Upper lobe of left lung (tissue), 6 donors: ENCODE measurements around the gene PARD3B. TPM values are rescaled to one million over a fixed set of nuclear protein-coding genes. Genes with fewer than 3 reads are reported as not detected.

Experiments used
- ATAC-seq, 2 donors: fragments of 200-7000 bp; cut with Tn5 transposase; one replicate each; pipeline ENCODE4 v1.9.1; 2022; ENCODE audit warnings: mild to moderate bottlenecking in 2 of 2, moderate library complexity in 2 of 2; ENCODE audit not compliant: low FRiP score in 2 of 2
- DNase-seq, 2 donors: peaks; one replicate each; pipeline ENCODE4 v3.0.0-alpha.2; 2019 to 2020
- H3K27ac ChIP-seq, 4 donors: fragments of 200-600 bp; sonication (generic); one replicate each; pipeline ENCODE4 v1.5.1; 2016 to 2019
- H3K27me3 ChIP-seq, 4 donors: fragments of 200-600 bp; sonication (generic); one replicate each; pipeline ENCODE4 v1.5.1; 2017 to 2019
- H3K36me3 ChIP-seq, 4 donors: fragments of 200-600 bp; sonication (generic); one replicate each; pipeline ENCODE4 v1.5.1; 2016 to 2019
- H3K4me1 ChIP-seq, 4 donors: fragments of 200-600 bp; sonication (generic); one replicate each; pipeline ENCODE4 v1.5.1; 2018 to 2019
- H3K4me3 ChIP-seq, 4 donors: fragments of 200-600 bp; sonication (generic); one replicate each; pipeline ENCODE4 v1.5.1; 2017 to 2019; ENCODE audit warnings: mild to moderate bottlenecking in 2 of 4, moderate library complexity in 1 of 4
- H3K9me3 ChIP-seq, 4 donors: fragments of 200-600 bp; sonication (generic); one replicate each; pipeline ENCODE4 v1.5.1; 2018 to 2019
- EP300 ChIP-seq, 4 donors: sonication (generic); formaldehyde crosslinking; IDR thresholded peaks; one replicate each; pipeline ENCODE4 v1.5.1; 2017; ENCODE audit warnings: antibody characterized with exemption in 4 of 4, control low read depth in 2 of 4
- POLR2A ChIP-seq, 4 donors: fragments of 450-650 bp; IDR thresholded peaks; one replicate each; pipeline ENCODE4 v1.5.1; 2016 to 2017; ENCODE audit warnings: antibody characterized with exemption in 4 of 4, mild to moderate bottlenecking in 2 of 4
- POLR2AphosphoS5 ChIP-seq, 2 donors: sonication (generic); formaldehyde crosslinking; IDR thresholded peaks; one replicate each; pipeline ENCODE4 v1.5.1; 2017; ENCODE audit warnings: antibody characterized with exemption in 2 of 2
- WGBS, 2 donors: methylation state at CpG; one replicate each; pipeline ENCODE4 v1.1.5; 2017 to 2018; 5-methylcytosine and 5-hydroxymethylcytosine counted together
- total RNA-seq, 6 donors: library from RNA; depleted of rRNA in 4 of 6; stranded (reverse); fragments of >200 nt in 4 of 6; gene quantifications; one replicate each; pipeline versions ENCODE4 v1.1.0 to v1.2.1, GENCODE V29; 2016 to 2021
- TF ChIP-seq, protein P1 (sequence below), 6 experiments: fragments of 450-650 bp in 4 of 6; fragments of 200-600 bp in 2 of 6; sonication (generic) in 2 of 6; IDR thresholded peaks; one replicate each; pipeline ENCODE4 v1.5.1; 2016 to 2019; ENCODE audit warnings: antibody characterized with exemption in 6 of 6
- donor health status: DM: no; HTN: no; CAD: no; lungs with moderate emphysema.
- donor health status: DM: no; HTN: yes; CAD: no; lungs with severe emphysema.

The PARD3B gene
- total RNA-seq, 6 donors from 2014 or later, result 17.8 to 44.9 (median 24.2) TPM

DNA sequence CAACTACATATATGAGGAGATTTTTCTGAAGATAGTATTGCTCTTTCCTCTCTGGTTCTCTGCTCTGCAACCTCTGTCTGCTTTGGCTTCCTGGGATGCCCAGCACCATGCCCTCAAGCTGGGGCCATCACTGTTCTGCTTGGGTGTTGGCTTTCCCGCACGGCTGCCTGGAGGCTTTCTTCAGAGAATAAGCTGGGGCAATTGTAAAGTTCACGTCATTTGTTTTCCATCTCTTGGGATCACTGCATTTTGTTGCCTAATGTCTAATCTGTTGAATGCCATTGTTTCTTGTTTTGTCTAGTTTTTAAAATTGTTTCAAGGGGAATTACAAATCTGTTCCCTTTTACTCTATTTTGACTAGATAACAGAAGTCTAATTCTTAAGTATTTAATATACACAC lies 699.7 kb downstream of the PARD3B start:
- 77 to 95% methylated on average over 3 of the region's 3 CpGs for WGBS, 2 donors
- ATAC-seq (peak in 1 of 2 donors; percentile 68), DNase-seq (no peak)
- H3K27ac ChIP-seq, result no peak overlapping the region
- H3K9me3 ChIP-seq, result no peaks in the 10 kb centered on the region
- no peaks in the 10 kb centered on the region for H3K36me3 ChIP-seq
- no peak overlapping the region for H3K4me3 ChIP-seq
- H3K27me3 ChIP-seq, result no peaks in the 10 kb centered on the region
- no peaks in the 10 kb centered on the region for H3K4me1 ChIP-seq
- TF ChIP-seq, protein P1, sequence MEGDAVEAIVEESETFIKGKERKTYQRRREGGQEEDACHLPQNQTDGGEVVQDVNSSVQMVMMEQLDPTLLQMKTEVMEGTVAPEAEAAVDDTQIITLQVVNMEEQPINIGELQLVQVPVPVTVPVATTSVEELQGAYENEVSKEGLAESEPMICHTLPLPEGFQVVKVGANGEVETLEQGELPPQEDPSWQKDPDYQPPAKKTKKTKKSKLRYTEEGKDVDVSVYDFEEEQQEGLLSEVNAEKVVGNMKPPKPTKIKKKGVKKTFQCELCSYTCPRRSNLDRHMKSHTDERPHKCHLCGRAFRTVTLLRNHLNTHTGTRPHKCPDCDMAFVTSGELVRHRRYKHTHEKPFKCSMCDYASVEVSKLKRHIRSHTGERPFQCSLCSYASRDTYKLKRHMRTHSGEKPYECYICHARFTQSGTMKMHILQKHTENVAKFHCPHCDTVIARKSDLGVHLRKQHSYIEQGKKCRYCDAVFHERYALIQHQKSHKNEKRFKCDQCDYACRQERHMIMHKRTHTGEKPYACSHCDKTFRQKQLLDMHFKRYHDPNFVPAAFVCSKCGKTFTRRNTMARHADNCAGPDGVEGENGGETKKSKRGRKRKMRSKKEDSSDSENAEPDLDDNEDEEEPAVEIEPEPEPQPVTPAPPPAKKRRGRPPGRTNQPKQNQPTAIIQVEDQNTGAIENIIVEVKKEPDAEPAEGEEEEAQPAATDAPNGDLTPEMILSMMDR (IDR thresholded peaks at IDR 0.05), result no peak
- TF ChIP-seq POLR2A (IDR thresholded peaks at IDR 0.05), result no peak
- TF ChIP-seq EP300 (IDR thresholded peaks at IDR 0.05), result no peak
- no peak for TF ChIP-seq POLR2AphosphoS5 (IDR thresholded peaks at IDR 0.05)

GRCh38 chr2:205245652-205246051 lies 700.4 kb downstream of the PARD3B start:
- no peak overlapping the region for H3K27ac ChIP-seq
- H3K9me3 ChIP-seq, result no peaks in the 10 kb centered on the region
- ATAC-seq (peak in 1 of 2 donors; percentile 89), DNase-seq (no peak)
- H3K4me1 ChIP-seq, result no peaks in the 10 kb centered on the region
- no peaks in the 10 kb centered on the region for H3K36me3 ChIP-seq
- H3K27me3 ChIP-seq, result no peaks in the 10 kb centered on the region
- TF ChIP-seq, protein P1 (IDR thresholded peaks at IDR 0.05), result no peak
- TF ChIP-seq POLR2A (IDR thresholded peaks at IDR 0.05) (no peak), POLR2AphosphoS5 (IDR thresholded peaks at IDR 0.05) (no peak), EP300 (IDR thresholded peaks at IDR 0.05) (no peak)
- no peak overlapping the region for H3K4me3 ChIP-seq
- 69 to 73% methylated on average over 2 of the region's 2 CpGs for WGBS, 2 donors

- no peak for TF ChIP-seq POLR2A (IDR thresholded peaks at IDR 0.05)
- TF ChIP-seq EP300 (IDR thresholded peaks at IDR 0.05), result no peak
- no peak for TF ChIP-seq POLR2AphosphoS5 (IDR thresholded peaks at IDR 0.05)
- TF ChIP-seq, protein P1 (IDR thresholded peaks at IDR 0.05), result no peak
- 88 to 93% methylated on average over 2 of the region's 2 CpGs for WGBS, 2 donors
- no peaks in the 10 kb centered on the region for H3K36me3 ChIP-seq
These were observed 713.8 kb downstream of the PARD3B start for GRCh38 chr2:205259121-205259520.

GRCh38 chr2:205261516-205262020 lies 716.3 kb downstream of the PARD3B start:
- H3K4me3 ChIP-seq, result no peak overlapping the region

More at GRCh38 chr2:205259121-205259520, 713.8 kb downstream of the PARD3B start:
- DNase-seq (no peak), ATAC-seq (no peak)
- H3K27me3 ChIP-seq, result no peaks in the 10 kb centered on the region
- H3K27ac ChIP-seq, result no peak overlapping the region
- no peaks in the 10 kb centered on the region for H3K9me3 ChIP-seq
- no peak overlapping the region for H3K4me3 ChIP-seq
- H3K4me1 ChIP-seq, result no peaks in the 10 kb centered on the region

More at GRCh38 chr2:205261516-205262020, 716.3 kb downstream of the PARD3B start:
- DNase-seq, result no peak
- Histone ChIP-seq H3K27ac (no peak overlapping the region), H3K4me1 (no peaks in the 10 kb centered on the region), H3K9me3 (no peaks in the 10 kb centered on the region), H3K36me3 (no peaks in the 10 kb centered on the region), H3K27me3 (no peaks in the 10 kb centered on the region)
- WGBS, 2 donors, result 81 to 94% methylated on average over 1 of the region's 1 CpG
- no peak for ATAC-seq
- TF ChIP-seq POLR2A (IDR thresholded peaks at IDR 0.05) (no peak), EP300 (IDR thresholded peaks at IDR 0.05) (no peak), POLR2AphosphoS5 (IDR thresholded peaks at IDR 0.05) (no peak)
- TF ChIP-seq, protein P1 (IDR thresholded peaks at IDR 0.05), result no peak
